Thoracic aorta (tissue), 2 donors: ENCODE measurements around the gene SNRPA1. TPM values are rescaled to one million over a fixed set of nuclear protein-coding genes. Genes with fewer than 3 reads are reported as not detected.

Source experiments
- ATAC-seq: fragments of 150-250 bp; one replicate; pipeline ENCODE4 v1.8.0; 2017; ENCODE audit warnings: low read depth; ENCODE audit not compliant: insufficient number of reproducible peaks, low FRiP score
- DNase-seq: peaks from one replicate; pipeline ENCODE4 v3.0.0-alpha.2; 2020; ENCODE audit warnings: low spot score
- H3K27ac ChIP-seq, 2 donors: fragments of 200-600 bp; sonication (generic); 1 replicate in 1 of 2; 2 replicates in 1 of 2; pipeline ENCODE4 v1.5.1; 2016; ENCODE audit warnings: mild to moderate bottlenecking in 2 of 2, moderate library complexity in 2 of 2
- H3K27me3 ChIP-seq: fragments of 200-600 bp; sonication (generic); replicated peaks from 2 replicates; pipeline ENCODE4 v1.6.0; 2016; ENCODE audit warnings: mild to moderate bottlenecking; ENCODE audit not compliant: insufficient read depth
- H3K36me3 ChIP-seq: fragments of 200-600 bp; sonication (generic); one replicate; pipeline ENCODE4 v1.5.1; 2016
- H3K4me1 ChIP-seq, 2 donors: fragments of 200-600 bp; sonication (generic); 1 replicate in 1 of 2; 2 replicates in 1 of 2; pipeline versions ENCODE4 v1.5.1 to v1.6.0; 2016; ENCODE audit warnings: low read depth in 2 of 2, mild to moderate bottlenecking in 1 of 2; ENCODE audit not compliant: control insufficient read depth in 1 of 2
- H3K4me3 ChIP-seq: fragments of 200-600 bp; sonication (generic); 2 replicates; pipeline ENCODE4 v1.5.1; 2016; ENCODE audit warnings: mild to moderate bottlenecking
- H3K9me3 ChIP-seq: fragments of 200-600 bp; sonication (generic); 2 replicates; pipeline ENCODE4 v1.5.1; 2016
- total RNA-seq, 2 donors: library from RNA; depleted of rRNA; stranded (reverse); fragments of >200 nt; gene quantifications; one replicate each; pipeline versions ENCODE4 v1.1.0 to v1.2.3, GENCODE V29; 2016
- TF ChIP-seq, protein P1 (sequence below): fragments of 200-600 bp; sonication (generic); IDR thresholded peaks from one replicate; pipeline ENCODE4 v1.5.1; 2019; ENCODE audit warnings: antibody characterized with exemption

The SNRPA1 gene
- total RNA-seq, 2 donors from 2014 or later, result 31.0 to 60.0 TPM

DNA sequence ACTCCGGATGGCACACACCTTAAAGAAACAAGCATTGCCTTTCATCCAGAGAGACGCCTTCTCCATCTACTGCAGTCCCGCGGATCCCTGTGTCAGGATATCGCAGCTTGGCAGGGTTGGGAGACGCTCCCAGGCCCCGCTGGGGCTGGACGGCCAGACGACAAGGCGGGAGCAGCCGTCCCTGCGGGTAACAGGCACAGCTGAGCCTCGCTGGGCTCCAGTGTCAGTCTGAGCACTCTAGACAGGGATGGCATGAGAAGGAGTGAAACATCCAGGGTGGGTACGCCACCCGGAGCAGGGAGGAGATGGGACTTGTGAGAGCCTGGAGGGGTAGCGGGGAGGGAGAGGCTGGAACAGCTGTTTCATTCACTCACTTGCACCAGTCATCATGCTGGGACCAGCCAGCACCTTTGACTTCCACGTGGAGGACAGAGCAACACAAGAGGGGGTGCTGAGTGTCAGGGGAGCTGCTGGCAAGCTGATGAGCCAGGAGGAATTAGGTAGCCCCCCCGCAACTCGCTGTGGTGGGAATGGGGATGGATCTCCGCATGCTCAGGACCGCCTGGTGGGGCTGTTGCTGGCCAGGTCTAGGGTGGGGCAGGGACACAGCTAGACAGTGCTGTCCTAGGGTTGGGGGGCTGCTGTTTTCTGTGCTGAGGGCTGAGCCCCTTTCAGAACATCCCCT lies 31.6 kb upstream of the SNRPA1 start:
- H3K4me3 ChIP-seq, result no peak overlapping the region
- no peaks in the 10 kb centered on the region for H3K9me3 ChIP-seq
- no peak overlapping the region for H3K27ac ChIP-seq
- DNase-seq, result no peak
- no peaks in the 10 kb centered on the region for H3K4me1 ChIP-seq
- TF ChIP-seq, protein P1, sequence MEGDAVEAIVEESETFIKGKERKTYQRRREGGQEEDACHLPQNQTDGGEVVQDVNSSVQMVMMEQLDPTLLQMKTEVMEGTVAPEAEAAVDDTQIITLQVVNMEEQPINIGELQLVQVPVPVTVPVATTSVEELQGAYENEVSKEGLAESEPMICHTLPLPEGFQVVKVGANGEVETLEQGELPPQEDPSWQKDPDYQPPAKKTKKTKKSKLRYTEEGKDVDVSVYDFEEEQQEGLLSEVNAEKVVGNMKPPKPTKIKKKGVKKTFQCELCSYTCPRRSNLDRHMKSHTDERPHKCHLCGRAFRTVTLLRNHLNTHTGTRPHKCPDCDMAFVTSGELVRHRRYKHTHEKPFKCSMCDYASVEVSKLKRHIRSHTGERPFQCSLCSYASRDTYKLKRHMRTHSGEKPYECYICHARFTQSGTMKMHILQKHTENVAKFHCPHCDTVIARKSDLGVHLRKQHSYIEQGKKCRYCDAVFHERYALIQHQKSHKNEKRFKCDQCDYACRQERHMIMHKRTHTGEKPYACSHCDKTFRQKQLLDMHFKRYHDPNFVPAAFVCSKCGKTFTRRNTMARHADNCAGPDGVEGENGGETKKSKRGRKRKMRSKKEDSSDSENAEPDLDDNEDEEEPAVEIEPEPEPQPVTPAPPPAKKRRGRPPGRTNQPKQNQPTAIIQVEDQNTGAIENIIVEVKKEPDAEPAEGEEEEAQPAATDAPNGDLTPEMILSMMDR, result no peak
- H3K36me3 ChIP-seq, result no peaks in the 10 kb centered on the region
- no peaks in the 10 kb centered on the region for H3K27me3 ChIP-seq
- ATAC-seq, result no peak

DNA sequence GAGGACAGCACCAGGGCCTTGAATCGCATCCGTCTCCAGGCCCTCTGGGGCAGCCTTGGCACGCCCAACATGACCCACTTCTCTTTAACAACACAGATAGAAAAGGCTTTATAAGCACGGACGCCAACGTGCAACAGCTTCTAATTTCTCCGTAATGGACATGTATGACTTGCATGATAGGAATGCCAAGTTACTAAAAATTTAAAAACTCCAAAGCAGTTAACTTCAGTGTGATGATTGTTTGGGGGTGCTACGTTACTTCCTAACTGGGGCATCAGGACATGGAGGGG lies 30.9 kb upstream of the SNRPA1 start:
- ATAC-seq (no peak), DNase-seq (no peak)
- Histone ChIP-seq H3K36me3 (no peaks in the 10 kb centered on the region), H3K9me3 (no peaks in the 10 kb centered on the region), H3K4me1 (no peaks in the 10 kb centered on the region), H3K27me3 (no peaks in the 10 kb centered on the region), H3K27ac (no peak overlapping the region), H3K4me3 (no peak overlapping the region)
- TF ChIP-seq, protein P1, result no peak

DNA sequence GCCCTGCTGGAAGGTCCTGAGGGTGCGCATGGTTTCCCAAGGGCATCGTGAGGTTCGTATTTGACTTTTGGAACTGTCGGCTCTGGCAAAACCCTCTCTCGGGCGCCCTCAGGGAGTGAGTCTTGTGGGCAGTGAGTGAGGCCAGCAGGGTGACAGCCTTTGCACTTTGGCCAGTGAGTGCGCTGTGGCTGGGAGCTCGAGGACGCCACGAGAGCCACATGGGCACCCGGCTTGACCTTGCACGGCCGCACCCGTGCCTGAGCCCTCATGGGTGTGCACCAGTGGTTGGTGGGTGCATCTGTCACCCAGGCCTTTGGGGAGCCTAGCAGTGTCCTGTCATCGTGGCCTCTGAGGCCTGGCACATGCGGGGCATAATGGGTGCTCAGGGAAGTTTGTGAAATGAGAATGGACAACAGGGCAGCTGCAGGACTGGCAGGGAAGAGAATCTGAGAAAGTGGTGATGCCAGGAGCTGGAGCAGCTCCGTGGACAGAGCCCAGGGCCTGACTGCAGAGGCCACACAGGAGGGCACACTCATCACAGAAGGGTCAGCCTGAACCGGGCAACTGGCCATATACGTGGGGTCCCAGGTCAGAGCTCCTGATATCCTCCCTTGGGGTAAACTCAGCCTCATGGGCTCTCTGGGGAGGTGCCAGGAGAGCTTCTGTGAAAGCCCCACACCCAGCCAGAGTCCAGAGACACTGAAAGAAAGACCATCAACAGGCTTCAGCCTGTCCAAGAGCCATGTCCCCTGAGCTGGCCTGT lies 30.4 kb upstream of the SNRPA1 start:
- Histone ChIP-seq H3K4me1 (no peaks in the 10 kb centered on the region), H3K27me3 (no peaks in the 10 kb centered on the region), H3K9me3 (no peaks in the 10 kb centered on the region), H3K4me3 (no peak overlapping the region), H3K36me3 (no peaks in the 10 kb centered on the region), H3K27ac (no peak overlapping the region)
- DNase-seq (no peak), ATAC-seq (no peak)
- TF ChIP-seq, protein P1, result no peak

DNA sequence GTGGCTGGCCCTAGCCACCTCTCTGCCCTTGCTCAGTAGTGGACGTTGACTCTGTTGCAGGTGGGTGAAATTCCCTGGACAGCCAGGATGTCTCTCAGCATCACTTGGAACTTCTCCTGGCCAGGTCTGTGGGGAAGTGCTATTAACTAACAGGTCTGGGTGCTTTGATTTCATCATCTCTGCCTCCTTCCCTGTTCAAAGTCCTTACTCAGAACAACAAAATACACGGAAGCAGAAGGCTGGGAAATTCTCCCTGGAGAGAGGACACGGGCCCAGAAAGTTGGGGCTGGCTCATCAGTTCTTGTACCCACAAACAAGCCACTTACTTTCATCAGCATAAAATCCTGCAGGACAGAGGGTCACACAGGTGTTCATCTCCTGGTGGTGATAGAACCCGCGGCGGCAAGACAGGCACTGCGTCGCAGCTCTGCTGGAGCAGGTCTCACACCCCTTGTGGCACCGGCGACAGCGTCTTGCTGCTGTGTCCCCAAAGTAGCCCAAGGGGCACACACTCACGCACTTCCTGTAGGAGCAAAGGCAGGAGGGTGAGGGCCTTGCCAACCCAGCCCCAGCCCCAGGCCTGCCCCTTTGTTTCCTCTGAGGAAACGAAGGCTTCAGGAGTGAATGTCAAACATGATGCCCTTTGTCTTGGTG lies 29.6 kb upstream of the SNRPA1 start:
- Histone ChIP-seq H3K4me3 (no peak overlapping the region), H3K27ac (no peak overlapping the region), H3K36me3 (no peaks in the 10 kb centered on the region), H3K4me1 (no peaks in the 10 kb centered on the region), H3K9me3 (no peaks in the 10 kb centered on the region), H3K27me3 (no peaks in the 10 kb centered on the region)
- TF ChIP-seq, protein P1, result no peak
- DNase-seq, result no peak
- no peak for ATAC-seq

DNA sequence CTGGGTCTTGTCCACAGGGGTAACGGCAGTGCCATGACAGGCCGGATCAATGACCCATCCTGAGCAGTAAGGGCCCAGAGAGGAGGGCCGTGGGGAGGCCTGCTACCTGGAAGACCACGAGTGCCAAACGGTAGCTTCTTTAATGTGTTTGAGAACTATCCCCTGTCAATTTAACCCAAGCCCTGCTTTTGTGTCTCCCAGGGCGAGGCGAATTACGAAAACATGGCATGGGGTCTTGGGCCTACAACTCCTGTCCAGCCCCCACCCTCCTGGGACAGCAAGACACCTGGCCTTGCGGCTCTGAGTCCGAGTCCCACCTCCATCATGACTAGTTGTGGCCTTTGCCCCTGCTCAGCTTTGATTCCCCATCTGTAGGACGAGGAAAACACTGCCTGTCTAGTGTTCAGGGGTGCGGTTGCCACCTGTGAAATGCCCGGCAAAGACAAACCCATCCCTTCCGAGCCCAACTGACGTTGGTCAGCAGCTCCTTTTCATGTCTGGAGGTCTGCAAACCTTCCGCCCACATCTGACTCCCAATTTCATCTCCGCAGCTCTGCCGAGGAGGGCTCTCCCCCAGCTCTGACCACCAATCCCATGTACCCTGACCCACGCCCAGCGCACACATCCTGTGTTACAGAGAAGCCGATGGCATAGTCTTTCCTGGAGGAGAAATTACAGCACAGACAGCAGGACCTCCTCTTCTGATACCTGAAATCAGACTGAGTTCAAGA lies 28.9 kb upstream of the SNRPA1 start:
- TF ChIP-seq, protein P1, result no peak
- no peak overlapping the region for H3K27ac ChIP-seq
- no peaks in the 10 kb centered on the region for H3K27me3 ChIP-seq
- DNase-seq (no peak), ATAC-seq (no peak)
- no peaks in the 10 kb centered on the region for H3K4me1 ChIP-seq
- H3K9me3 ChIP-seq, result no peaks in the 10 kb centered on the region
- H3K4me3 ChIP-seq, result no peak overlapping the region
- H3K36me3 ChIP-seq, result no peaks in the 10 kb centered on the region
